CD4-positive, alpha-beta T cell treated with Interleukin-10 for 1 hour (primary cell): ENCODE data around the gene GDF15.

Experiments used
- DNase-seq: peaks from one replicate; pipeline ENCODE4 v3.0.0-alpha.2; 2020

GDF15 gene

DNA sequence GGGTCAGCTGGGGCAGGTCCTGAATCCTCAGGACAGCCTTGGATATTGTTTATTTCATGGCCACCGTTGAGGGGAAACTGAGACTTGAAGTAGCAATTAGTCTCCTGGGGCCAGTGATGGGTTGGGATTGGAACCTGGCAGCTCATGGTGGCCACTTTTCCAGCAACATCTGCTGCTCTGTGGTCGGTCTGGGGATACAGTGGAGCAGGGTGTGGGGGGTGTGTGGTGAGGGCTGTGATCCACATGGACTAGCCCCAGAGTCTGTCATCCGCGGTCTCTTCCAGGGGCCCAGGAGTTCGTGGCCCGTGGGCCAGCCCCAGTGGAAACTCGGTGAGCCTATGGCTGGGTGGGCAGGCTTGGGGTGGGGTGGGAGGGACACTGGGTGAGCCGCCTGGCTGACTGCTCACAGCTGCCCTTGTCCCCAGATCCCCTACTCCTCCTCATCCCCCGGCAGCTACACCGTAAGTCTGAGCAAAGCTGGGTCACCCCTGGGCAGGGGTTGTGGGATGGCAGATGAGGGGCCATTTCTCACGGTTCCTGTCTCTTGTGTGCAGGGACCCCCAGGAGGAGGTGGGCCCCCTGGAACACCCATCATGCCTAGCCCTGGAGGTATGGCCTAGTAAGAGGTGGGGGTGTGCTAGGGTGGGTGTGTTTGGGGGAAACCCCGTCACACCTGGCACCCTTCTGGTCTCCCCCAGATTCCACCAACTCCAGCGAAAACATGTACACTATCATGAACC is 46.5 kb downstream of the GDF15 start:
- DNase-seq, result no peak

DNA sequence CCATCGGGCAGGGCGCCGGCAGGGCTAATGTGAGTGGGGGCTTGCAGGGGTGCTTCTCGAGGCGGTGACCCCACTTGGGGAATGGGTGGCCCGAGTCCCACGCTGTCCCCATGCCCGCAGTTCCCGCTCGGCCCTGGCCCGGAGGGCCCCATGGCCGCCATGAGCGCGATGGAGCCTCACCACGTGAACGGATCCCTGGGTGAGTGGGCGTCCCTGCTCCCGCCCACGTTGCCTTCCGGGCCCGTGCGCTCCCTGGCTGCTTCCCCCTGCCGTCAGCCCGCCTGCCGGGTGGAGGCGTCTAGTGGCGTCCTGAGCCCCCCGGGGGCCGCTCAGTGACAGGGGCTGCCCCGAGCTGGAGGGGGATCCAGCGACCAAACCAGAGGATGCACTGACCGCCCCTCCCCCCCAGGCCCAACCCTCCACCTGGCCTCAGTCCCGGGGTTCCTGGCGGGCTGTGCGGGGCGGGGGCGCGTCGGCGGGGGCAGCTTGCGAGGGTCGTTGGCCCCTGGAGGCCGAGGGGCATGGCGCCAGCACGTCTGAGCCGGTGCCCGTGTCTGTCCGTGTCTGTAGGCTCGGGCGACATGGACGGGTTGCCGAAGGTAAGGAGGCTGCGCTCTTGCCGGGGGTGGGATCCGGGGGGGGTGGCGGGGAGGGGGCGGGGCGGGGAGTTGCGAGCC is 47.2 kb downstream of the GDF15 start:
- DNase-seq, result no peak

DNA sequence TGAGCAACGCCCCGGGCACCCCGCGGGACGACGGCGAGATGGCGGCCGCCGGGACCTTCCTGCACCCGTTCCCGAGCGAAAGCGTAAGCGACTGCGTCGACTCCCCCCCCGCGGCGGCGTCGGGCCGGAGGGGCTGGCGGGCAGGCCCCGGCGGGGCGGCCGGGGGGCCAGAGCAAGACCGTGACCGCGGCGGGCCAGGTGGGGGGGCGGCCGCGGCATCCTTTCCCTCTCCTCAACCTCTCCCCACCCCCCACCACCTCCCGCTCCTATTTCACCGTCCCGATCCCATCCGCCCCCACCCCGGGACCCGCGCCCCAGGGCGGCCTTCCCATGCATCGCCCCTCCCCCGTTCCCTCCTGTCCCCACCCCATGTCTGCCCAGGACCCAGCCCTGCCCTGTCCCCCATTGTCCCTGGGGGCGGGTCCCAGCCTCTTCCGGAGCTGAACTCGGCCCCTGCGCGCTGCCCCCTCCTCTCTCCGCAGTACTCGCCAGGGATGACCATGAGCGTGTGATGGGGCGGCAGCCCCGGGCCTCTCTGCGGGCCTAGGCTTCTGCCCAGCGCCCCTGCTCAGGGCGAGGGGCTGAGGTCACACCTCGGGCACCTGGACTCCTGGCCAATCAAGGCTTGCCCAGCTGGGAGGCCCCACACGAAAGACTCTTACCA is 47.9 kb downstream of the GDF15 start:
- DNase-seq, result no peak

GRCh38 chr19:18434411-18435175 is 48.6 kb downstream of the GDF15 start:
- DNase-seq, result no peak

GRCh38 chr19:18435178-18435841 is 49.4 kb downstream of the GDF15 start:
- DNase-seq, result no peak

GRCh38 chr19:18435842-18436670 is 50.1 kb downstream of the GDF15 start:
- DNase-seq, result no peak

DNA sequence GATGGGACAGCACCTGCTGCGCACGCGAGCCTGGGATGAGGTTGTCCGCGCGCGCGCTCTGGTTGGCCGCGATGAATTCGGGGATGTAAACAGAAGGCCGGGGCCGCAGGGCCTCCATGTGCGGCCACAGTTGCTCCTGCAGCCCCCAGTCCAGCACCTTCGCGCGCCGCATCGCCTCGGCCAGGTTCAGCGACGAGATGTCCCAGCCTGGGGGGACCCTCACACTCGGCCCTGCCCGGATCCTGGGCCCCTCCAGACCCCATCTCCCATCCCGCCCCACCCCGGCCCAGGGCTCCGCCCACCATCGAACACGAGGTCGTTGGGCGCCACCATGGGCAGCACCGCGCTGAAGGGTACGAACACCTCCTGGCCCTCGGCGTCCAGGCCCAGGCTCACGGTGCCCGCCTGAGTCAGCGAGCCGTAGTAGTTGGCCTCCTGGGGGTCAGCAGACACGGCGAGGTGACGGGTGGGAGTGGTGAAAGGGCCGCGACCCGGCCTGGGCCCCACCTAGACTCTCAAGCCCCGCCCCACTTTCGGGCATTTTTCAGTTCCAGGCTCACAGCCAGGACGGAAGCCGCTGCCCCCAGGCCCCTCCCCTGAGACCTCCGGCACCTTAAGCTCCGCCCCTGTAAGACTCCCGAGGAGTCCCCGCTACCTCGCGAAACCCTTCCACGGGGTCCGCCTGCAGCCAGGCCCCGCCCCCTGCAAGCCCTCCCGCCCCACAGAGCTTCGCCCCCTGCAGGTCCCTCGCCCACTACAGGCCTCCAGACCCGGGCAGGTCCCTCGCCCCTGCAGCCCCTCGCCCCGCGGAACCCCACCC is 50.9 kb downstream of the GDF15 start:
- DNase-seq, result peak; percentile 88

- DNase-seq, result peak; percentile 66
These were observed 51.8 kb downstream of the GDF15 start, which contains the start of gene ISYNA1 for GRCh38 chr19:18437491-18438330. ISYNA1 (minus strand) TSS chr19:18438133; CDS start chr19:18437979, 154 bp downstream.

GRCh38 chr19:18438331-18439024 is 52.5 kb downstream of the GDF15 start:
- DNase-seq, result no peak
